Cardiac fibroblast (primary cell): ENCODE measurements around the gene NR6A1.

Experiments
- DNase-seq, 2 donors: peaks; one replicate each; pipeline versions ENCODE4 v3.0.0 to v3.0.0-alpha.2; 2010; ENCODE audit warnings: low read depth in 2 of 2
- H3K4me3 ChIP-seq, 2 donors: replicated peaks in 1 of 2; 1 replicate in 1 of 2; 2 replicates in 1 of 2; pipeline ENCODE4 v1.5.1; 2011; ENCODE audit warnings: low read depth in 2 of 2, low read length in 2 of 2, mild to moderate bottlenecking in 2 of 2, moderate library complexity in 1 of 2
- TF ChIP-seq, protein P1 (sequence below): IDR thresholded peaks from one replicate; pipeline ENCODE4 v1.5.1; 2011; ENCODE audit warnings: low read depth, mild to moderate bottlenecking, low read length, inconsistent platforms

Gene NR6A1

DNA sequence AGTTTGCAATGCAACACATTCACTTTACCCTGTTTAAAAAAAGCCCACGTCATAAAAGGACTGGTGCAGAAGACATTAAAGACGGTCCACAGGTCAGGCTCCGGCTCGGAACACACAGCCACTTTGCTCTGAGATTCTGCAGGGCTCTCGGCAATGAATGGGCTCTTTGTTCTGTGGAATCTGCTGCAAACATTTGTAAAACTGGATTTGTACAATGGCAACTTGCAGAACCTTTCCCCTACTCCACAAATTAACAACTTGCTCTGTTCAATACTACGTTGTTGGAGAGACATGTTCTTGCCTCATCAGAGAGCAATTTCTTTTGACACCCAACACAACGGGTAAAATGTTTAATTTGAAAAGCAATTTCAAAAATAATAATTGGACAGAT, 250.9 kb downstream of the NR6A1 start:
- TF ChIP-seq, protein P1, sequence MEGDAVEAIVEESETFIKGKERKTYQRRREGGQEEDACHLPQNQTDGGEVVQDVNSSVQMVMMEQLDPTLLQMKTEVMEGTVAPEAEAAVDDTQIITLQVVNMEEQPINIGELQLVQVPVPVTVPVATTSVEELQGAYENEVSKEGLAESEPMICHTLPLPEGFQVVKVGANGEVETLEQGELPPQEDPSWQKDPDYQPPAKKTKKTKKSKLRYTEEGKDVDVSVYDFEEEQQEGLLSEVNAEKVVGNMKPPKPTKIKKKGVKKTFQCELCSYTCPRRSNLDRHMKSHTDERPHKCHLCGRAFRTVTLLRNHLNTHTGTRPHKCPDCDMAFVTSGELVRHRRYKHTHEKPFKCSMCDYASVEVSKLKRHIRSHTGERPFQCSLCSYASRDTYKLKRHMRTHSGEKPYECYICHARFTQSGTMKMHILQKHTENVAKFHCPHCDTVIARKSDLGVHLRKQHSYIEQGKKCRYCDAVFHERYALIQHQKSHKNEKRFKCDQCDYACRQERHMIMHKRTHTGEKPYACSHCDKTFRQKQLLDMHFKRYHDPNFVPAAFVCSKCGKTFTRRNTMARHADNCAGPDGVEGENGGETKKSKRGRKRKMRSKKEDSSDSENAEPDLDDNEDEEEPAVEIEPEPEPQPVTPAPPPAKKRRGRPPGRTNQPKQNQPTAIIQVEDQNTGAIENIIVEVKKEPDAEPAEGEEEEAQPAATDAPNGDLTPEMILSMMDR, result no peak
- no peak overlapping the region for H3K4me3 ChIP-seq
- DNase-seq, result no peak

DNA sequence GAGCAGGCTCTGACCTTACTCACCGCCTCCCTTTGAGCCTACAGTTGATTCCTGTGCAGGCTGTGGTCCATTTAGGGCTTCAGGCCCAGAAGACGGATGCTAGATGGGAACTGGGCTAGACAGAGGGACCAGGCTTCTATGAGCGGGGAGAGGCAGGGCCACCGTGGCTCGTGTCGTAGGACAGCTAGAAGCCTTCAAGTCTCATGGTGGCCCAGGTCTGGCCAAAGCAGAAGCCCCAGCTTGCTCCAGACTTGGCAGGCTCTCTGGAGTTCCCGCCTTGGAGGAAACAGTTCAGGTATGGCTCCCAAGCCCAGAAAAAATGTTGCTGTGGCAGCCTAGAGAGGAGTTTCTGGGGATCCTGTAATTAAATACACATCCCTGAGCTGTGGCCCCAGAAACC, 253.0 kb downstream of the NR6A1 start:
- no peak for DNase-seq
- no peak overlapping the region for H3K4me3 ChIP-seq
- TF ChIP-seq, protein P1, result no peak

DNA sequence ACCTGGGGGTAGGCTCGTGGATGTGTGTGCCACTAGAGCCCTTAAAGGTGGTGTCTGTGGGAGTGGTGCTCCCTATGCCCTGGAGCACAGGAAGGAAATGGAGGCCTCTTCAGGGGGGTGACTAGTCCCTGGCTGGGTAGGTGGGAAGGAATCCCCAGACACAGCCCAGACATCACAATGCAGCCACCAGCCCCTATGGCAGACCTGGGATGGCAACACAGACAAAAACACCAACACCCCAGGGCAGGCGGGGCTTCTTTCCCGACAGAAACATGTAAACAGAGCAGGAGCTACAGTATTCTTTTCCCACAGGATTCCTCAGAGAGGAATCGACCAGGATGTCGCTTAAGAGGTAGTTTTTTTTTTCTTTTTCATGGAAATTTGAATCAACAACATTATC, 253.5 kb downstream of the NR6A1 start:
- no peak overlapping the region for H3K4me3 ChIP-seq
- TF ChIP-seq, protein P1, result no peak
- DNase-seq, result no peak

DNA sequence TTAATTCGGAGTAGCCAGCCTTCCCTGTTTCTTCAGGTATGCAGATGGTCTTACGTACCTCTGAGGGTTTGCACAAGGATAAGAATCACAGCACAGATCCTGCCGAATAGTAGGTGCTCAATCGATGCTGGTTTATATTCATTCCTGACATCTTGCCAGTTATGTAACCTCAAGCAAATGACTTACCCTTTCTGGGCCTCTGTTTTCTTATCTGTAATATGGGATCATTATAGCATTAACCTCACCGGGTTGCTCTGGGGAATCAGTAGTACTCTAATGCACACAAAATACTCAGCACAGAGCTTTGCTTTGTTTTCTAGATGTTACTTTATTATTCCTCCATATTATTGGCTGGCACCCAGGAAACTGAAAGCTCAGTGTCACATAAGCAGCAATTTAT, 256.2 kb downstream of the NR6A1 start:
- TF ChIP-seq, protein P1, result no peak
- DNase-seq, result no peak
- H3K4me3 ChIP-seq, result no peak overlapping the region

DNA sequence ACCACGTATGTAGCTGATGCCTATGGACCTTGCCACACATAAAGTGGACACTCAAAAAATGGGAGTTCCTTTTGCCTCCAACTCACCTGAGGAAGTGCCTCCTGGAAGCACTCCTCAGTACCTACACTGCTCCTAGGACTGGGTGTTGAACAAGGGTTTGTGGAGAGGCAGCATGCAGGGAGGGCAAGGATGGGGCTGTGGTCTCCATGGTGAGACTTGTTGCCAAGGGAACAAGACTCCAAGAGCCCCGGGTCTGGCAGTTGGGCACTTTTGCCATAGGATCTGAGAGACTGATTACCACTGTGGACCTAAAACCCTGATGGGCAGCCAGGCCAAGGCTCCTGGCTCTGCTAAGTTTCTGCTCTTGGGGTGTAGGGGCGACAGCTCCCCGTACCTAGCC, 257.0 kb downstream of the NR6A1 start:
- H3K4me3 ChIP-seq, result no peak overlapping the region
- TF ChIP-seq, protein P1, result no peak
- DNase-seq, result no peak

DNA sequence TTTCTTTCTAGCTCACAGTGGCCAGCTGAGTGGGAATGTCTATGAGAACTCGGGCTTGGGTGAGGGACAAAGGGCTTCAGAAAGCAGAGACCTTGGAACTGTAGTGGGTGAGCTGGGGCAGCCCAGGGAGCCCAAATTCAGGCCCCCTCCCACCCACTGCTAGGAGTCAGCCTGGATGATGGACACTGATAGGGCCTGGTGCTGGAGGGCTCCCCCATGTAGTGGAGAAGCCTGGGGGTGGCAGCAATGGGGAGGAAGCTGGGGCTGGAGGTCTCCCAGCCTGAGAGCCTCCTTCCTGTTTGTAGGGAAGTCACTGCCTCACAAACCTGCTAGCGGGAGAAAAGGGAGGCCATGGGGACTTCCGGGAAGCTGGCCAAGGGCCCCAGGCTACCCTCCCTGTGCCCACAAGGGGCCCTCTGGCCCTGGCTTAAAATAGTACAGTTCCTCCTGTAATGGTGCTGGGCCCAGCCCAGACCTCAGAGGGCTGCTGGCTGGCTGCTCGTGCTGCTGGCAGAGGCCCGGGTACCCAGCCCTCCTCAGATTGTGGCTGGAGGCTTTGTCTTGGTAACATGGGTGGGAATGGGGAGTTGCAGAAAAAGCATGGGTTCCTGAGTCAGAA, 257.6 kb downstream of the NR6A1 start:
- no peak for DNase-seq
- TF ChIP-seq, protein P1, result no peak
- H3K4me3 ChIP-seq, result no peak overlapping the region

DNA sequence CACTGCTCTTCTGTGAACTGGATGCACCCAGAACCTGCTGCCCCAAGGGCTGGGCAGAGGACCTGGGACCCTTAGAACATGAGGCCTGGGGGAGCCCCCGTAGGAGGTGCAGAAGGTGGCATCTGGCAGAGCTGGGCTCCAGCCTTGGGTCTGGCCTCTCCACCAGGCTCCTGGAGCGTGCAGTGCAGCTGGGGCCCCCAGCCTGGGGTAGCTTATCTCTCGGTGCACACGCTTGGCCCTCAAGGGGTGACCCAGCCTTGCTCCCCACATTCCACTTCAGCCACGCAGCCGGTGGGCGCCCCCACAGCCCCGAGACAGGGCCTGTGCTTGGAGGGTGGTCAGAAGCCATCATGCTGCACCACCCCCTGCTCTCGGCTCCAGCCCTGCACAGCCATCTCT, 258.3 kb downstream of the NR6A1 start:
- DNase-seq, result no peak
- TF ChIP-seq, protein P1, result no peak
- no peak overlapping the region for H3K4me3 ChIP-seq
